SK-N-SH (cell line): ENCODE data around the gene ARHGAP15. TPM values are rescaled to one million over a fixed set of nuclear protein-coding genes. Genes with fewer than 3 reads are reported as not detected.
A peak's percentile ranks its signal among the peaks of the same experiment; 100 is the strongest.

Source experiments
- CTCF ChIA-PET: fragments of 300-600, 350-600 bp; formaldehyde crosslinking; extraction: SDS; loops from one replicate; lab custom pipeline; 2021; lab: Yijun Ruan, JAX
- POLR2A ChIA-PET: fragments of 350-600 bp; sonication (Branson Sonifier 250); formaldehyde crosslinking; extraction: SDS; loops from one replicate; lab custom pipeline; 2020; ENCODE audit warnings: antibody characterized with exemption, inconsistent platforms; lab: Yijun Ruan, JAX
- DNase-seq: peaks from one replicate; pipeline ENCODE4 v3.0.0; 2012
- H2AFZ ChIP-seq: fragments of 200-600 bp; sonication (generic); 2 replicates; pipeline ENCODE4 v1.8.1; 2016; ENCODE audit warnings: antibody characterized with exemption, mild to moderate bottlenecking, low read depth
- H3F3A ChIP-seq: fragments of 200-600 bp; sonication (generic); replicated peaks from 2 replicates; pipeline ENCODE3; 2016; ENCODE audit warnings: antibody characterized with exemption, mild to moderate bottlenecking; ENCODE audit not compliant: insufficient read depth
- H3K27ac ChIP-seq, 2 experiments: fragments of 200-500 bp in 1 of 2; fragments of 200-600 bp in 1 of 2; sonication (Bioruptor generic) in 1 of 2; sonication (generic), shearing (Covaris generic) in 1 of 2; 2 replicates each; pipeline versions ENCODE4 v1.5.1 to v1.6.1; 2014 to 2016; ENCODE audit warnings: low read depth in 2 of 2, inconsistent platforms in 1 of 2, low read length in 1 of 2, mild to moderate bottlenecking in 1 of 2, mixed read lengths in 1 of 2
- H3K27me3 ChIP-seq: fragments of 200-600 bp; sonication (generic), shearing (Covaris generic); 2 replicates; pipeline ENCODE4 v1.6.1; 2016; ENCODE audit warnings: mixed run types; ENCODE audit not compliant: insufficient read depth
- H3K36me3 ChIP-seq, 2 experiments: fragments of 200-500 bp in 1 of 2; fragments of 200-600 bp in 1 of 2; sonication (Bioruptor generic) in 1 of 2; sonication (generic) in 1 of 2; replicated peaks in 1 of 2; 2 replicates each; pipeline versions ENCODE3 to v1.5.1; 2014 to 2016; ENCODE audit warnings: low read length in 1 of 2, mild to moderate bottlenecking in 1 of 2; ENCODE audit not compliant: insufficient read depth in 2 of 2, control insufficient read depth in 1 of 2
- H3K4me1 ChIP-seq, 2 experiments: fragments of 200-500 bp in 1 of 2; fragments of 200-600 bp in 1 of 2; sonication (Bioruptor generic) in 1 of 2; sonication (generic), shearing (Covaris generic) in 1 of 2; 2 replicates each; pipeline versions ENCODE4 v1.5.1 to v1.6.1; 2014 to 2016; ENCODE audit warnings: low read depth in 1 of 2, low read length in 1 of 2, mixed run types in 1 of 2; ENCODE audit not compliant: insufficient read depth in 2 of 2, control insufficient read depth in 1 of 2
- H3K4me2 ChIP-seq: fragments of 200-600 bp; sonication (generic), shearing (Covaris generic); 2 replicates; pipeline ENCODE4 v1.6.1; 2017; ENCODE audit warnings: mixed run types
- H3K4me3 ChIP-seq, 2 experiments: fragments of 200-500 bp in 1 of 2; fragments of 200-600 bp in 1 of 2; sonication (Bioruptor generic) in 1 of 2; sonication (generic), shearing (Covaris generic) in 1 of 2; 2 replicates each; pipeline versions ENCODE4 v1.5.1 to v1.8.1; 2014 to 2016; ENCODE audit warnings: low read depth in 2 of 2, inconsistent platforms in 1 of 2, low read length in 1 of 2, mild to moderate bottlenecking in 1 of 2, mixed read lengths in 1 of 2, moderate library complexity in 1 of 2
- H3K79me2 ChIP-seq: fragments of 200-600 bp; sonication (generic); 2 replicates; pipeline ENCODE4 v1.8.1; 2017; ENCODE audit warnings: mild to moderate bottlenecking; ENCODE audit not compliant: insufficient read depth
- H3K9ac ChIP-seq: fragments of 200-600 bp; sonication (generic); 2 replicates; pipeline ENCODE4 v1.6.1; 2017; ENCODE audit warnings: mixed run types
- H3K9me2 ChIP-seq: fragments of 200-600 bp; sonication (generic); 2 replicates; pipeline ENCODE4 v1.6.1; 2017; ENCODE audit warnings: mixed run types
- H3K9me3 ChIP-seq: fragments of 200-600 bp; sonication (generic); 2 replicates; pipeline ENCODE4 v1.6.1; 2017; ENCODE audit warnings: mixed run types, mild to moderate bottlenecking, moderate library complexity
- H4K20me1 ChIP-seq: fragments of 200-600 bp; sonication (generic); 2 replicates; pipeline ENCODE4 v1.6.1; 2017; ENCODE audit warnings: mild to moderate bottlenecking, mixed run types; ENCODE audit not compliant: insufficient read depth
- FOSL2 ChIP-seq: IDR thresholded peaks from 2 replicates; pipeline ENCODE4 v1.4.0; 2012; ENCODE audit warnings: low read depth, mild to moderate bottlenecking, moderate library complexity, borderline replicate concordance
- FOXM1 ChIP-seq: IDR thresholded peaks from 2 replicates; pipeline ENCODE4 v1.4.0; 2012; ENCODE audit warnings: low read depth, mild to moderate bottlenecking
- GABPA ChIP-seq: IDR thresholded peaks from 2 replicates; pipeline ENCODE4 v1.4.0; 2012; ENCODE audit warnings: low read depth, mild to moderate bottlenecking
- MXI1 ChIP-seq: IDR thresholded peaks from 2 replicates; pipeline ENCODE4 v1.6.1; 2012; ENCODE audit warnings: mild to moderate bottlenecking, low read depth, low read length, improper control_type of control experiment
- NRF1 ChIP-seq: IDR thresholded peaks from 2 replicates; pipeline ENCODE4 v1.6.1; 2012; ENCODE audit warnings: low read depth, mild to moderate bottlenecking, low read length
- REST ChIP-seq: IDR thresholded peaks from 2 replicates; pipeline ENCODE4 v1.6.1; 2012; ENCODE audit warnings: mild to moderate bottlenecking, low read depth, low read length, moderate library complexity
- SMC3 ChIP-seq: IDR thresholded peaks from 2 replicates; pipeline ENCODE4 v1.6.1; 2012; ENCODE audit warnings: low read depth, low read length, improper control_type of control experiment
- TAF1 ChIP-seq: IDR thresholded peaks from 2 replicates; pipeline ENCODE4 v1.6.1; 2012; ENCODE audit warnings: low read depth, mild to moderate bottlenecking, low read length, moderate library complexity, borderline replicate concordance
- TCF12 ChIP-seq: IDR thresholded peaks from 2 replicates; pipeline ENCODE4 v1.4.0; 2012
- TEAD4 ChIP-seq: IDR thresholded peaks from 2 replicates; pipeline ENCODE4 v1.4.0; 2012; ENCODE audit warnings: mild to moderate bottlenecking, borderline replicate concordance; ENCODE audit not compliant: insufficient read depth
- WGBS: methylation state at CpG from one replicate; pipeline ENCODE4 v1.1.6; 2017; ENCODE audit warnings: low lambda C conversion rate; 5-methylcytosine and 5-hydroxymethylcytosine counted together
- polyA plus RNA-seq, 3 experiments: library from polyadenylated mRNA; depleted of rRNA; stranded (reverse); fragments of >200 nt; gene quantifications; 2 replicates each; pipeline ENCODE4 v1.2.3, GENCODE V29; 2012
- TF ChIP-seq, protein P1 (sequence below): IDR thresholded peaks from 2 replicates; pipeline ENCODE4 v1.4.0; 2012; ENCODE audit warnings: low read depth, borderline replicate concordance
- TF ChIP-seq, protein P2 (sequence below): fragments of 150-350 bp; IDR thresholded peaks from 2 replicates; pipeline ENCODE4 v1.6.1; 2017; ENCODE audit warnings: antibody characterized with exemption, low read length, low read depth, borderline replicate concordance

Gene ARHGAP15
- polyA plus RNA-seq, 1 of the 3 experiments (the other 2 are of a cell fraction) = not detected

DNA sequence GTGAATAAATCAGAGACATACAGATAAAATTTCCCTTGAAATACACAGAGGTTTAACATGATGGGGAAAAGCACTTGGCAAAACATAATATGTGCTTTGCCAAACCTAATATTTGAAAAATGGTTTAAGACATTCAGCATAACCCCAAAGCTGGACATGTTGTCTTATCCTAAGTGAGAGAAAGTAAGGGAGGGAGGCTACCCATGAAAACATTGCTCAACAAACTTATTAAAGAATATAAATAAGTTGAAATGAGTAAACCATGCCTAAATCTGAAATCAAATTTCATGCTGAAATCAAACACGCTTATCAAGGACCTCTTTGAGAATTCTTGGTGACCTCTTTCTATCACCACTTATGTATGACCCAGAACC is 81.2 kb downstream of the ARHGAP15 start:
- Histone ChIP-seq H3K4me2 (no peak overlapping the region), H3K27me3 (no peaks in the 10 kb centered on the region), H3K9me2 (no peaks in the 10 kb centered on the region), H3K27ac (peak overlapping the region in 1 of 2 experiments; percentile 77; a peak in 2 of 4 replicates), H4K20me1 (no peaks in the 10 kb centered on the region), H3K9me3 (no peaks in the 10 kb centered on the region), H3F3A (no peaks in the 10 kb centered on the region), H3K9ac (no peak overlapping the region), H3K4me1 (peaks cover 0 to 5% of the 10 kb centered on the region in 2 experiments; a peak in 2 of 4 replicates), H3K36me3 (no peaks in the 10 kb centered on the region), H3K79me2 (no peaks in the 10 kb centered on the region), H3K4me3 (no peak overlapping the region), H2AFZ (no peak overlapping the region)
- ChIA-PET POLR2A (no interaction called here), CTCF (interaction anchor here (1.9 kb wide), 1 partner anchor 12 kb away, joined by 9 read pairs; no protein-coding TSS in a partner anchor)
- DNase-seq = no peak
- 77% methylated on average over 1 of the region's 1 CpG for WGBS
- TF ChIP-seq FOSL2 (no peak), MXI1 (no peak), TAF1 (no peak), FOXM1 (no peak), SMC3 (no peak), TEAD4 (no peak), REST (no peak), TCF12 (no peak), NRF1 (no peak), GABPA (no peak)
- TF ChIP-seq, protein P1, sequence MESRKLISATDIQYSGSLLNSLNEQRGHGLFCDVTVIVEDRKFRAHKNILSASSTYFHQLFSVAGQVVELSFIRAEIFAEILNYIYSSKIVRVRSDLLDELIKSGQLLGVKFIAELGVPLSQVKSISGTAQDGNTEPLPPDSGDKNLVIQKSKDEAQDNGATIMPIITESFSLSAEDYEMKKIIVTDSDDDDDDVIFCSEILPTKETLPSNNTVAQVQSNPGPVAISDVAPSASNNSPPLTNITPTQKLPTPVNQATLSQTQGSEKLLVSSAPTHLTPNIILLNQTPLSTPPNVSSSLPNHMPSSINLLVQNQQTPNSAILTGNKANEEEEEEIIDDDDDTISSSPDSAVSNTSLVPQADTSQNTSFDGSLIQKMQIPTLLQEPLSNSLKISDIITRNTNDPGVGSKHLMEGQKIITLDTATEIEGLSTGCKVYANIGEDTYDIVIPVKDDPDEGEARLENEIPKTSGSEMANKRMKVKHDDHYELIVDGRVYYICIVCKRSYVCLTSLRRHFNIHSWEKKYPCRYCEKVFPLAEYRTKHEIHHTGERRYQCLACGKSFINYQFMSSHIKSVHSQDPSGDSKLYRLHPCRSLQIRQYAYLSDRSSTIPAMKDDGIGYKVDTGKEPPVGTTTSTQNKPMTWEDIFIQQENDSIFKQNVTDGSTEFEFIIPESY = no peak
- TF ChIP-seq, protein P2, sequence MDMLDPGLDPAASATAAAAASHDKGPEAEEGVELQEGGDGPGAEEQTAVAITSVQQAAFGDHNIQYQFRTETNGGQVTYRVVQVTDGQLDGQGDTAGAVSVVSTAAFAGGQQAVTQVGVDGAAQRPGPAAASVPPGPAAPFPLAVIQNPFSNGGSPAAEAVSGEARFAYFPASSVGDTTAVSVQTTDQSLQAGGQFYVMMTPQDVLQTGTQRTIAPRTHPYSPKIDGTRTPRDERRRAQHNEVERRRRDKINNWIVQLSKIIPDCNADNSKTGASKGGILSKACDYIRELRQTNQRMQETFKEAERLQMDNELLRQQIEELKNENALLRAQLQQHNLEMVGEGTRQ = no peak
